MM.1S (cell line): ENCODE measurements around the gene TCF12.
A peak's percentile ranks its signal among the peaks of the same experiment; 100 is the strongest.

Experiments
- EZH2 ChIP-seq: fragments of 300-600 bp; sonication (generic); optimal IDR thresholded peaks from 2 replicates; pipeline ENCODE3; 2017; ENCODE audit warnings: low read depth, mild to moderate bottlenecking, antibody characterized with exemption, low read length, mixed read lengths
- EZH2phosphoT487 ChIP-seq: fragments of 300-600 bp; sonication (generic); IDR thresholded peaks from 2 replicates; pipeline ENCODE4 v1.6.1; 2018; ENCODE audit warnings: antibody characterized with exemption, low read length
- TF ChIP-seq, protein P1 (sequence below): fragments of 300-600 bp; sonication (generic); IDR thresholded peaks from 2 replicates; pipeline ENCODE4 v1.5.1; 2016; ENCODE audit warnings: antibody characterized with exemption, low read length, mixed read lengths

DNA sequence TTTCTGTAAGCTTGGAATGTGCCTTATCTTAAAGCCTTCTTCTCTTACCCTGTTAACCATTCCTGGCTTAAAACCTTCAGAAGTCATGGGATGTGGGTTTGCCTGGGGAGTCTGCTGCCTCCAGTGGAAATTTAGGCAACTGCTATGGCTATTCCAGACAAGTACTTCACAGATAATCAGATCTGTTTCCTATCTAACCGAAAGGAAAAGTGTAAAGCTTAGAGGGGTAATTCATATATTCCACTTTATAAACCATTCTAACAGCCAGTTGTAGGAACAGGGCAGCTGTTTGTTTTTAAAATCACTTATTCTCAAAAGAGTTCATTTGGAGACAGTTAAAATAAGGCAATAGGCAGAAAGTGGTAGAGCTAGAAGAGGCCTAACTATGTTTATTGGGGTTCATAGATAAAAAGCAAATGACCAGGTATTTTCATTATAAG, 219.9 kb downstream of the TCF12 start:
- TF ChIP-seq, protein P1, sequence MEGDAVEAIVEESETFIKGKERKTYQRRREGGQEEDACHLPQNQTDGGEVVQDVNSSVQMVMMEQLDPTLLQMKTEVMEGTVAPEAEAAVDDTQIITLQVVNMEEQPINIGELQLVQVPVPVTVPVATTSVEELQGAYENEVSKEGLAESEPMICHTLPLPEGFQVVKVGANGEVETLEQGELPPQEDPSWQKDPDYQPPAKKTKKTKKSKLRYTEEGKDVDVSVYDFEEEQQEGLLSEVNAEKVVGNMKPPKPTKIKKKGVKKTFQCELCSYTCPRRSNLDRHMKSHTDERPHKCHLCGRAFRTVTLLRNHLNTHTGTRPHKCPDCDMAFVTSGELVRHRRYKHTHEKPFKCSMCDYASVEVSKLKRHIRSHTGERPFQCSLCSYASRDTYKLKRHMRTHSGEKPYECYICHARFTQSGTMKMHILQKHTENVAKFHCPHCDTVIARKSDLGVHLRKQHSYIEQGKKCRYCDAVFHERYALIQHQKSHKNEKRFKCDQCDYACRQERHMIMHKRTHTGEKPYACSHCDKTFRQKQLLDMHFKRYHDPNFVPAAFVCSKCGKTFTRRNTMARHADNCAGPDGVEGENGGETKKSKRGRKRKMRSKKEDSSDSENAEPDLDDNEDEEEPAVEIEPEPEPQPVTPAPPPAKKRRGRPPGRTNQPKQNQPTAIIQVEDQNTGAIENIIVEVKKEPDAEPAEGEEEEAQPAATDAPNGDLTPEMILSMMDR: peak; percentile 61
- no peak for TF ChIP-seq EZH2
- TF ChIP-seq EZH2phosphoT487: no peak
